ENCODE data around the gene CFAP46. TPM values are rescaled to one million over a fixed set of nuclear protein-coding genes. Genes with fewer than 3 reads are reported as not detected.

The CFAP46 gene
- total RNA-seq, 1 donor from 2014 or later = 4.4 TPM

- no peak overlapping the region for H3K27ac Mint-ChIP-seq (ENCODE audit: unreplicated experiment)
- TF ChIP-seq CTCF (conservative IDR thresholded peaks at IDR 0.05) = no peak
- no peak for DNase-seq (ENCODE audit: low read depth, low spot score)
- no peaks in the 10 kb centered on the region for H3K9me3 Mint-ChIP-seq
- no peaks in the 10 kb centered on the region for H3K36me3 Mint-ChIP-seq (ENCODE audit: low read depth)
- no peak overlapping the region for H3K4me3 Mint-ChIP-seq
- H3K4me1 Mint-ChIP-seq = no peaks in the 10 kb centered on the region
- no peaks in the 10 kb centered on the region for H3K27me3 Mint-ChIP-seq (ENCODE audit: low read depth)
Observed at GRCh38 chr10:132927824-132928223, 14.5 kb downstream of the CFAP46 start.

GRCh38 chr10:132926777-132927650 is 15.4 kb downstream of the CFAP46 start:
- Mint-ChIP-seq H3K4me1 (no peaks in the 10 kb centered on the region), H3K27me3 (ENCODE audit: low read depth) (no peaks in the 10 kb centered on the region), H3K27ac (ENCODE audit: unreplicated experiment) (no peak overlapping the region), H3K9me3 (no peaks in the 10 kb centered on the region), H3K36me3 (ENCODE audit: low read depth) (no peaks in the 10 kb centered on the region), H3K4me3 (no peak overlapping the region)
- no peak for TF ChIP-seq CTCF (conservative IDR thresholded peaks at IDR 0.05)
- DNase-seq (ENCODE audit: low read depth, low spot score) = no peak

GRCh38 chr10:132926070-132926469 is 16.3 kb downstream of the CFAP46 start:
- Mint-ChIP-seq H3K9me3 (no peaks in the 10 kb centered on the region), H3K36me3 (ENCODE audit: low read depth) (no peaks in the 10 kb centered on the region), H3K27ac (ENCODE audit: unreplicated experiment) (no peak overlapping the region), H3K27me3 (ENCODE audit: low read depth) (no peaks in the 10 kb centered on the region), H3K4me3 (no peak overlapping the region), H3K4me1 (no peaks in the 10 kb centered on the region)
- DNase-seq (ENCODE audit: low read depth, low spot score) = no peak
- TF ChIP-seq CTCF (conservative IDR thresholded peaks at IDR 0.05) = no peak

- Mint-ChIP-seq H3K9me3 (no peaks in the 10 kb centered on the region), H3K4me3 (no peak overlapping the region), H3K4me1 (no peaks in the 10 kb centered on the region), H3K36me3 (ENCODE audit: low read depth) (no peaks in the 10 kb centered on the region), H3K27me3 (ENCODE audit: low read depth) (no peaks in the 10 kb centered on the region), H3K27ac (ENCODE audit: unreplicated experiment) (no peak overlapping the region)
- DNase-seq (ENCODE audit: low read depth, low spot score) = no peak
- no peak for TF ChIP-seq CTCF (conservative IDR thresholded peaks at IDR 0.05)
Observed at GRCh38 chr10:132925614-132926013, 16.8 kb downstream of the CFAP46 start.

GRCh38 chr10:132925071-132925561 is 17.3 kb downstream of the CFAP46 start:
- Mint-ChIP-seq H3K9me3 (no peaks in the 10 kb centered on the region), H3K27ac (ENCODE audit: unreplicated experiment) (no peak overlapping the region), H3K27me3 (ENCODE audit: low read depth) (no peaks in the 10 kb centered on the region), H3K4me1 (no peaks in the 10 kb centered on the region), H3K4me3 (no peak overlapping the region), H3K36me3 (ENCODE audit: low read depth) (no peaks in the 10 kb centered on the region)
- no peak for DNase-seq (ENCODE audit: low read depth, low spot score)
- TF ChIP-seq CTCF (conservative IDR thresholded peaks at IDR 0.05) = no peak

Data from neural crest cell (in vitro differentiated cells).